ENCODE measurements around the gene JMJD1C. TPM values are rescaled to one million over a fixed set of nuclear protein-coding genes. Genes with fewer than 3 reads are reported as not detected.

Gene JMJD1C
- total and polyA plus RNA-seq, 11 donors: 20.3 to 54.6 (median 34.1) TPM

- intact Hi-C loops (cut with DNase I): loop anchor here in 1 of 10 donors (10.0 kb wide), 1 partner anchor 69 kb away; no protein-coding TSS in a partner anchor
- Histone ChIP-seq H3K9me3 (no peaks in the 10 kb centered on the region), H3K4me3 (no peak overlapping the region), H3K36me3 (peaks cover 0 to 12% (median 7%) of the 10 kb centered on the region in 9 donors), H3K27me3 (no peaks in the 10 kb centered on the region), H3K27ac (peak overlapping the region in 1 of 12 donors; percentile 44), H3K4me1 (peaks cover 0 to 41% (median 3%) of the 10 kb centered on the region in 12 donors)
- WGBS, 4 donors: 84 to 89% (median 87%) methylated on average over 5 of the region's 5 CpGs
- no peak for TF ChIP-seq POLR2A (IDR thresholded peaks at IDR 0.05)
- TF ChIP-seq CTCF (IDR thresholded peaks at IDR 0.05): no peak
- ATAC-seq (peak in 1 of 4 donors; percentile 22), DNase-seq (no peak)
Measured at GRCh38 chr10:63375458-63375857, 90.3 kb downstream of the JMJD1C start.

DNA sequence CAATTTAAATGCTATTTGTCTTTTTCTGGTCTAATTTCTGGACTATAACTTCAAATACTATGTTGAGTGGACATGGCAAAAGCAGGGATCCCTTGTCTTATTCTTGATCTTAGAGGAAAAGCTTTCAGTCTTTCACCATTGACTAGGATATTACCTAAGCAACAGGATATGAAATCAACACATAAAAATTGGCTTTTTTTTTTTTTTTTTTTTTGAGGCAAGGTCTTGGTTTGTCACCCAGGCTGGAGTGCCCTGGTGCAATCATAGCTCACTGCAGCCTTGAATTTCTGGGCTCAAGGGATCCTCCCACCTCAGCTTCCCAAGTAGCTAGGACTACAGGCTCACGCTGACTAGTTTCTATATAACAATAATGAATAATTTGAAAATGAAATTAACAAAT, 90.8 kb downstream of the JMJD1C start:
- TF ChIP-seq POLR2A (IDR thresholded peaks at IDR 0.05) (no peak), CTCF (IDR thresholded peaks at IDR 0.05) (no peak)
- intact Hi-C loops (cut with DNase I): loop anchor here in 1 of 10 donors (10.0 kb wide), 1 partner anchor 70 kb away; no protein-coding TSS in a partner anchor
- Histone ChIP-seq H3K4me3 (no peak overlapping the region), H3K36me3 (peaks cover 0 to 10% (median 6%) of the 10 kb centered on the region in 9 donors), H3K9me3 (no peaks in the 10 kb centered on the region), H3K27me3 (no peaks in the 10 kb centered on the region), H3K27ac (peak overlapping the region in 1 of 12 donors; percentile 2), H3K4me1 (peaks cover 0 to 41% (median 4%) of the 10 kb centered on the region in 12 donors)
- peak in 1 of 4 donors; percentile 22 for ATAC-seq
- WGBS, 4 donors: 92 to 100% (median 96%) methylated on average over 1 of the region's 1 CpG
- DNase-seq: no peak

DNA sequence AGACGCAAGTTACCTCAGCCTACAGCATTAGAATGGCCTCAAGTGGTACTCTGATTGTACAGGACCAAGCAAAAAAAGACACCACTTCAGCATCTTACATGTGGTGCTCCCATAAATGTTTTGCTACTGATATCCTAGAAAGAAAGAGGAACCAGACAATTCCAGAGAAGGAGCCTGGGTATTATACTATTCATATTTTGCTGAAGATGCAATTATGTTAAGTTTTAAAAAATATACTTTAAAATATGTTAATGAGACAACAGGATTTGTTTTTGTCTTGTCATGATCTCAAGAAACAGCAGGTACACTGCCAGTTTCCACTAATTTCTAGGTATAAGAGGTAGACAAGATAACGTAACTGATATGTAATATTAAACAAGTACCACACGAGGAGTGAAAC, 92.6 kb downstream of the JMJD1C start:
- Histone ChIP-seq H3K36me3 (no peaks in the 10 kb centered on the region), H3K4me1 (peaks cover 0 to 41% (median 1%) of the 10 kb centered on the region in 12 donors), H3K4me3 (no peak overlapping the region), H3K9me3 (no peaks in the 10 kb centered on the region), H3K27me3 (no peaks in the 10 kb centered on the region), H3K27ac (no peak overlapping the region)
- DNase-seq (no peak), ATAC-seq (no peak)
- TF ChIP-seq POLR2A (IDR thresholded peaks at IDR 0.05) (no peak), CTCF (IDR thresholded peaks at IDR 0.05) (no peak)
- 84 to 87% (median 85%) methylated on average over 3 of the region's 3 CpGs for WGBS, 4 donors
- intact Hi-C loops (cut with DNase I): loop anchor here in 1 of 10 donors (10.0 kb wide), 1 partner anchor 72 kb away; no protein-coding TSS in a partner anchor

- DNase-seq: no peak
- no peak for ATAC-seq
- Histone ChIP-seq H3K4me1 (peaks cover 0 to 17% (median 2%) of the 10 kb centered on the region in 12 donors), H3K9me3 (no peaks in the 10 kb centered on the region), H3K27me3 (no peaks in the 10 kb centered on the region), H3K36me3 (peaks cover 0 to 3% (median 0%) of the 10 kb centered on the region in 9 donors), H3K4me3 (no peak overlapping the region), H3K27ac (no peak overlapping the region)
- intact Hi-C loops (cut with DNase I): loop anchor here in 2 of 10 donors (10.0 kb wide), 2 partner anchors 75 to 345 kb away; no protein-coding TSS in a partner anchor
- TF ChIP-seq CTCF (IDR thresholded peaks at IDR 0.05): no peak
- WGBS, 4 donors: 88 to 97% (median 93%) methylated on average over 2 of the region's 2 CpGs
Measured at GRCh38 chr10:63369711-63370110, 96.1 kb downstream of the JMJD1C start.
